Heart left ventricle (tissue), 16 donors: ENCODE data around the gene TMPRSS11B. TPM values are rescaled to one million over a fixed set of nuclear protein-coding genes. Genes with fewer than 3 reads are reported as not detected.

Experiments used
- ATAC-seq, 4 donors: fragments of 200-7000 bp; cut with Tn5 transposase; one replicate each; pipeline ENCODE4 v1.9.1; 2020 to 2022; ENCODE audit warnings: moderate library complexity in 4 of 4, mild to moderate bottlenecking in 3 of 4, moderate number of reproducible peaks in 1 of 4
- DNase-seq, 5 donors: peaks; one replicate each; pipeline ENCODE4 v3.0.0-alpha.2; 2020
- H3K27ac ChIP-seq, 12 donors: fragments of 200-600 bp; sonication (generic) in 4 of 12; one replicate each; pipeline versions ENCODE4 v1.5.0 to v1.8.0; 2016 to 2022; ENCODE audit warnings: mild to moderate bottlenecking in 2 of 12
- H3K27me3 ChIP-seq, 9 donors: fragments of 200-600 bp; sonication (generic) in 2 of 9; one replicate each; pipeline versions ENCODE4 v1.5.1 to v1.8.0; 2016 to 2022; ENCODE audit warnings: mild to moderate bottlenecking in 3 of 9
- H3K36me3 ChIP-seq, 9 donors: fragments of 200-600 bp; sonication (generic) in 2 of 9; one replicate each; pipeline versions ENCODE4 v1.5.0 to v1.8.0; 2018 to 2022; ENCODE audit warnings: mild to moderate bottlenecking in 2 of 9
- H3K4me1 ChIP-seq, 12 donors: fragments of 200-600 bp; sonication (generic) in 4 of 12; one replicate each; pipeline versions ENCODE4 v1.5.0 to v1.8.0; 2016 to 2022; ENCODE audit warnings: mild to moderate bottlenecking in 3 of 12
- H3K4me3 ChIP-seq, 12 donors: fragments of 200-600 bp; sonication (generic) in 4 of 12; one replicate each; pipeline versions ENCODE4 v1.5.0 to v1.8.0; 2017 to 2022; ENCODE audit warnings: mild to moderate bottlenecking in 9 of 12, moderate library complexity in 4 of 12
- H3K9me3 ChIP-seq, 12 donors: fragments of 200-600 bp; sonication (generic) in 4 of 12; one replicate each; pipeline versions ENCODE4 v1.5.0 to v1.8.0; 2016 to 2022; ENCODE audit warnings: mild to moderate bottlenecking in 1 of 12
- POLR2A ChIP-seq, 2 donors: fragments of 450-650 bp; IDR thresholded peaks; one replicate each; pipeline ENCODE4 v1.6.1; 2017; ENCODE audit warnings: antibody characterized with exemption in 2 of 2, mild to moderate bottlenecking in 2 of 2, moderate library complexity in 2 of 2
- WGBS, 4 donors: extraction: QIAGEN DNeasy Blood & Tissue Kit in 2 of 4; methylation state at CpG; one replicate each; pipeline versions ENCODE4 v1.1.5 to v1.1.7; 2013 to 2018; 5-methylcytosine and 5-hydroxymethylcytosine counted together
- intact Hi-C, 10 donors: fragments of 100-400 bp; cut with DNase I; formaldehyde crosslinking; loops; one replicate each; pipeline versions ENCODE4 v1.11.1 to v1.14.2; 2022
- polyA plus RNA-seq, 2 donors: library from polyadenylated mRNA; stranded (reverse); fragments of 200-250 nt; gene quantifications; one replicate each; pipeline ENCODE4 v1.2.3, GENCODE V29; 2013
- total RNA-seq, 9 donors: library from RNA; depleted of rRNA in 2 of 9; stranded (reverse); fragments of >200 nt in 2 of 9; fragmentation: NEBNext Ultra II Directional in 3 of 9; extraction: Animal tissue kit (Norgen Biotek cat#: 25700) in 3 of 9; gene quantifications; one replicate each; pipeline versions ENCODE4 v1.1.0 to v1.2.4, GENCODE V29; 2016 to 2023
- TF ChIP-seq, protein P1 (sequence below), 12 donors: fragments of 200-600 bp; sonication (generic) in 4 of 12; IDR thresholded peaks; one replicate each; pipeline versions ENCODE4 v1.5.0 to v1.8.0; 2018 to 2022; ENCODE audit warnings: antibody characterized with exemption in 12 of 12, mild to moderate bottlenecking in 5 of 12
- donor health status: ischemic (EF 13 %, LVEDD 7.1; RV severe dilation, severe dysfunction).
- donor health status: healthy with polysubstance abuse.
- donor health status: DM: no; HTN: yes; CAD: no.
- donor health status: DM: no; HTN: no; CAD: no.
- donor health status: ischemic (EF 25% LVEDD 6.9; RV normal size, moderate dysfunction).
- donor health status: ischemic (EF 25% LVEDD 5.7; RV mildly dilated, moderate dysfunction).
- donor health status: healthy.
- donor health status: DM: yes; HTN: yes; CAD: no.
- donor health status: ischemic (EF 35%, LVEDD 5.7; RV mildly dilated, moderate dysfunction).
- donor health status: nonischemic (EF 11% LVEDD 7.7; RV severe dilation, severe dysfunction).
- donor health status: DM: yes; HTN: yes; CAD: no.
- donor health status: PGD.
- donor health status: ischemic (EF 29% LVEDD 5.4; RV normal size, mild dysfunction).
- donor health status: nonischemic (EF 23%, LVEDD 6.1; RV moderate dilation, normal function).

Gene TMPRSS11B
- total and polyA plus RNA-seq, 11 donors: 0.06 TPM; not detected in 10

- Histone ChIP-seq H3K36me3 (no peaks in the 10 kb centered on the region), H3K4me3 (no peak overlapping the region), H3K9me3 (no peaks in the 10 kb centered on the region), H3K27me3 (peaks cover 0 to 7% (median 0%) of the 10 kb centered on the region in 9 donors), H3K4me1 (no peaks in the 10 kb centered on the region), H3K27ac (no peak overlapping the region)
- WGBS, 4 donors: 33 to 41% (median 36%) methylated on average over 3 of the region's 3 CpGs
- ATAC-seq: no peak
- intact Hi-C loops: no loop called here
- TF ChIP-seq, protein P1, sequence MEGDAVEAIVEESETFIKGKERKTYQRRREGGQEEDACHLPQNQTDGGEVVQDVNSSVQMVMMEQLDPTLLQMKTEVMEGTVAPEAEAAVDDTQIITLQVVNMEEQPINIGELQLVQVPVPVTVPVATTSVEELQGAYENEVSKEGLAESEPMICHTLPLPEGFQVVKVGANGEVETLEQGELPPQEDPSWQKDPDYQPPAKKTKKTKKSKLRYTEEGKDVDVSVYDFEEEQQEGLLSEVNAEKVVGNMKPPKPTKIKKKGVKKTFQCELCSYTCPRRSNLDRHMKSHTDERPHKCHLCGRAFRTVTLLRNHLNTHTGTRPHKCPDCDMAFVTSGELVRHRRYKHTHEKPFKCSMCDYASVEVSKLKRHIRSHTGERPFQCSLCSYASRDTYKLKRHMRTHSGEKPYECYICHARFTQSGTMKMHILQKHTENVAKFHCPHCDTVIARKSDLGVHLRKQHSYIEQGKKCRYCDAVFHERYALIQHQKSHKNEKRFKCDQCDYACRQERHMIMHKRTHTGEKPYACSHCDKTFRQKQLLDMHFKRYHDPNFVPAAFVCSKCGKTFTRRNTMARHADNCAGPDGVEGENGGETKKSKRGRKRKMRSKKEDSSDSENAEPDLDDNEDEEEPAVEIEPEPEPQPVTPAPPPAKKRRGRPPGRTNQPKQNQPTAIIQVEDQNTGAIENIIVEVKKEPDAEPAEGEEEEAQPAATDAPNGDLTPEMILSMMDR (IDR thresholded peaks at IDR 0.05): no peak
- no peak for TF ChIP-seq POLR2A (IDR thresholded peaks at IDR 0.05)
- DNase-seq: no peak
Measured at GRCh38 chr4:68256284-68256683, 10.8 kb upstream of the TMPRSS11B start.

DNA sequence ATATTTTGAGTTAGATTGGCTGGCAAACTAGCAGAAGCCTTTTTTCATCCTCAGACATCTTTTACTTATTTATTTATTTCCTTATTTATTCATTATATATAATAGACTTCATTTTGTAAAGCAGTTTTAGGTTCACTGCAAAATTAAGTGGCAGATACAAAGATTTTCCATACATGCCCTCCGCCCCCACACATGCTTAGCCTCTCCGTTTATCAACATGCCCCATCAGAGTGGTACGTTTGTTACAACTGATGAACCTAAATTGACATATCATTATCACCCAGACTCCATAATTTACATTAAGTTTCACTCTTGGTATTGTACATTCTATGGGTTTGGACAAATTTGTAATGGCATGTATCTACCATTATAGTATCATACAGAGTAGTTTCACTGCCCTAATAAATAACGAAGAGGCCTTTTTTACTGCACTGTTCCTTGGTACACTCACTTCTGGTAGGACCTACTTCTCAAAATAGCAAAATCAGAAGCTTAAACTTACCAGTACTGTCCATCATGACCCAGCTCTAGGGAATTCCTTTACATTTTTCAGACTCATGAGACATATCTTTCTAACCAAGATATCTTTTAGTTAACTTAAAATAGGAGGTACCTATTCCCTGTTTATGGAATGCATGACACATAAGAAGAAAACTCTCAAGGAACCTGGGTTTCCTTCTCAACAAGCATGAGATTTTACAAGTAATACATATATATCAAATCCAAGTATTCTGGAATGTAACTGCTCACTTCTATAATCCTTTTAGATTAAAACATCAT is 4.8 kb upstream of the TMPRSS11B start:
- Histone ChIP-seq H3K27ac (no peak overlapping the region), H3K4me1 (no peaks in the 10 kb centered on the region), H3K36me3 (no peaks in the 10 kb centered on the region), H3K27me3 (no peaks in the 10 kb centered on the region), H3K4me3 (no peak overlapping the region), H3K9me3 (no peaks in the 10 kb centered on the region)
- intact Hi-C loops: no loop called here
- WGBS, 4 donors: 75 to 83% (median 77%) methylated on average over 4 of the region's 4 CpGs
- no peak for DNase-seq
- TF ChIP-seq POLR2A (IDR thresholded peaks at IDR 0.05): no peak
- TF ChIP-seq, protein P1 (IDR thresholded peaks at IDR 0.05): no peak
- ATAC-seq: no peak

DNA sequence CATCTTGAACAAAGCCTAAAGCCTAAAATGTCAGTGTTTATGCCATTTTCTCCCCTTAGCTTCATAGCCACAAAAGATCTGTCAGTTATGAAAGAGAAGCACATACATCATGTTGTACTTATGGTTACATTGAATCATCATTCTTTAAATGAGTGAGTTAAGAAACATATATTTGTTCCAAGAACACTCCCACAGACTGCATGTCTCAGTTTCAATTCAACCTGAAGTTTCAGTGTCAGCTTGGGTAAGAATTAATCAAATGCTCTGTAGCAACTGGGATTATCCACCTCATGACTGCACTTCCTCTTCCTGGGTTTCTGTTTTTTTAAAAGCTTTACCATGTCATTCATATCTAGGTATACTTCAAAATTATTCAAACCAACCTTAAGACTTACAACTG is 3.9 kb upstream of the TMPRSS11B start:
- H3K4me1 ChIP-seq: no peaks in the 10 kb centered on the region
- no peaks in the 10 kb centered on the region for H3K9me3 ChIP-seq
- intact Hi-C loops: no loop called here
- H3K27me3 ChIP-seq: no peaks in the 10 kb centered on the region
- H3K36me3 ChIP-seq: no peaks in the 10 kb centered on the region
- H3K27ac ChIP-seq: no peak overlapping the region
- TF ChIP-seq, protein P1 (IDR thresholded peaks at IDR 0.05): no peak
- TF ChIP-seq POLR2A (IDR thresholded peaks at IDR 0.05): no peak
- ATAC-seq (no peak), DNase-seq (no peak)
- no peak overlapping the region for H3K4me3 ChIP-seq

DNA sequence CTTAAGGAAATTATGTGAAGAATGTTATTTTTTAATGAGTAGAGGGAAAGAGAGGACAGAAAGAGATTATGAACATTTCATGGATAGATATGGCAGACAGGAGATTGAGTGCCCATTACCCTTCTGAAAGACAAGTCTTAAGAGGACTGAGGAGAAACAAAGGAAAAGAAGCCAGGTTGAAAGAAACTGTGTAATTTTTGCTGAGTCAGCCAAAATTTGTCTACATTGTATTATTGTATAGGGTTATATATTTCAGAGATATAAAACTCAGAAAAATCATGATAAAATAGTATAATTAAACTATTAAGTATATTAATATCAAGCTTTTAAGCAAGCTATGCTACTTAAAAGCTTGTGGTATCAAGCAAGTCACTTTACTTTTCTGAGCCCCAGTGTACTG is 4.9 kb downstream of the TMPRSS11B start:
- no peaks in the 10 kb centered on the region for H3K4me1 ChIP-seq
- ATAC-seq (no peak), DNase-seq (no peak)
- no peak overlapping the region for H3K27ac ChIP-seq
- H3K27me3 ChIP-seq: no peaks in the 10 kb centered on the region
- no peak for TF ChIP-seq POLR2A (IDR thresholded peaks at IDR 0.05)
- TF ChIP-seq, protein P1 (IDR thresholded peaks at IDR 0.05): no peak
- H3K36me3 ChIP-seq: no peaks in the 10 kb centered on the region
- no peak overlapping the region for H3K4me3 ChIP-seq
- intact Hi-C loops: no loop called here
- H3K9me3 ChIP-seq: no peaks in the 10 kb centered on the region
